Measurements from ENCODE around the gene ESRRB. TPM values are rescaled to one million over a fixed set of nuclear protein-coding genes. Genes with fewer than 3 reads are reported as not detected.

ESRRB gene
- total RNA-seq, result 4.3 TPM

GRCh38 chr14:76375947-76376404 lies at the start of gene ESRRB:
ESRRB (plus strand) TSS chr14:76376137; CDS start chr14:76376402, 265 bp downstream.

Other genes with a start within 250 kb of the ESRRB start
- 137 TPM for gene GPATCH2L, start 224.2 kb upstream of the ESRRB start, total RNA-seq

Data from camera-type eye (tissue), 1 donor.